Neural crest cell (in vitro differentiated cells): ENCODE data around the gene IGFN1. TPM values are rescaled to one million over a fixed set of nuclear protein-coding genes. Genes with fewer than 3 reads are reported as not detected.

Source experiments
- DNase-seq: peaks from one replicate; pipeline ENCODE4 v3.0.0; 2021; ENCODE audit warnings: low read depth, mixed read lengths, low spot score
- H3K27ac Mint-ChIP-seq: one replicate; pipeline ENCODE4 v1.8.0; 2021; ENCODE audit warnings: mild to moderate bottlenecking, mixed read lengths; ENCODE audit not compliant: unreplicated experiment
- H3K27me3 Mint-ChIP-seq: 2 replicates; pipeline ENCODE4 v1.8.0; 2021; ENCODE audit warnings: low read depth, mild to moderate bottlenecking, mixed read lengths
- H3K36me3 Mint-ChIP-seq: 2 replicates; pipeline ENCODE4 v1.8.0; 2021; ENCODE audit warnings: low read depth, mild to moderate bottlenecking, mixed read lengths
- H3K4me1 Mint-ChIP-seq: 2 replicates; pipeline ENCODE4 v1.8.0; 2021; ENCODE audit warnings: mixed read lengths
- H3K4me3 Mint-ChIP-seq: one replicate; pipeline ENCODE4 v1.8.0; 2021; ENCODE audit warnings: mild to moderate bottlenecking, mixed read lengths
- H3K9me3 Mint-ChIP-seq: 2 replicates; pipeline ENCODE4 v1.8.0; 2021; ENCODE audit warnings: mixed read lengths
- total RNA-seq: library from RNA; stranded (reverse); gene quantifications from 2 replicates; pipeline ENCODE4 v1.2.1, GENCODE V29; 2021
- TF ChIP-seq, protein P1 (sequence below): fragments of 200-600 bp; sonication (generic); conservative IDR thresholded peaks from 2 replicates; pipeline ENCODE4 v1.5.0; 2021; ENCODE audit warnings: antibody characterized with exemption, mild to moderate bottlenecking

Gene IGFN1
- total RNA-seq, 1 donor from 2014 or later = not detected

DNA sequence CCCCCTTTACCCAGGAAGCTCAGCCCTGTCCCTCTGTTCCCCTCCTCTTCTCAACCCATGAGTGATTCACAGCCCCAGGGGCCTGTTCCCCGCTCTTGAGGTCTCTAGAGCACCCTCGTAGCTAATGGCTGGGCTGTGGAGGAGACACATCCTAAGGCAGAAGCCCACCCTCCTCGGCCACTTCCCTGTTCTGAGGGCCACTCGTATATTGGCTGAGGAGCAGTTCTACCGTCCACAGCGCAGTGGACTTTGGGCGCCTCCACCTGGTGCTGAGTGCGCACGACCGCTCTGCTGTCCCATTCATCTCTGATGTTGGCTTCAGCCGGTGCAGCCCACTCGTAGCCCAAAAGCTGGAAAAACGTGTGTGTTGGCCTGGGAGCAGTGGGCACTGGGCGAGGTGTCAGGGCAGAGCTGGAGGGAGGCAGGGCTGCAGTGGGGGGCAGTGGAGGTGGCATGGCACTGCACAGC, 68.2 kb downstream of the IGFN1 start:
- Mint-ChIP-seq H3K27ac (no peak overlapping the region), H3K9me3 (no peaks in the 10 kb centered on the region), H3K36me3 (no peaks in the 10 kb centered on the region), H3K27me3 (peaks cover 27% of the 10 kb centered on the region), H3K4me3 (no peak overlapping the region), H3K4me1 (peaks cover 4% of the 10 kb centered on the region)
- TF ChIP-seq, protein P1, sequence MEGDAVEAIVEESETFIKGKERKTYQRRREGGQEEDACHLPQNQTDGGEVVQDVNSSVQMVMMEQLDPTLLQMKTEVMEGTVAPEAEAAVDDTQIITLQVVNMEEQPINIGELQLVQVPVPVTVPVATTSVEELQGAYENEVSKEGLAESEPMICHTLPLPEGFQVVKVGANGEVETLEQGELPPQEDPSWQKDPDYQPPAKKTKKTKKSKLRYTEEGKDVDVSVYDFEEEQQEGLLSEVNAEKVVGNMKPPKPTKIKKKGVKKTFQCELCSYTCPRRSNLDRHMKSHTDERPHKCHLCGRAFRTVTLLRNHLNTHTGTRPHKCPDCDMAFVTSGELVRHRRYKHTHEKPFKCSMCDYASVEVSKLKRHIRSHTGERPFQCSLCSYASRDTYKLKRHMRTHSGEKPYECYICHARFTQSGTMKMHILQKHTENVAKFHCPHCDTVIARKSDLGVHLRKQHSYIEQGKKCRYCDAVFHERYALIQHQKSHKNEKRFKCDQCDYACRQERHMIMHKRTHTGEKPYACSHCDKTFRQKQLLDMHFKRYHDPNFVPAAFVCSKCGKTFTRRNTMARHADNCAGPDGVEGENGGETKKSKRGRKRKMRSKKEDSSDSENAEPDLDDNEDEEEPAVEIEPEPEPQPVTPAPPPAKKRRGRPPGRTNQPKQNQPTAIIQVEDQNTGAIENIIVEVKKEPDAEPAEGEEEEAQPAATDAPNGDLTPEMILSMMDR = no peak
- DNase-seq = no peak

- Mint-ChIP-seq H3K4me3 (no peak overlapping the region), H3K4me1 (peaks cover 4% of the 10 kb centered on the region), H3K27me3 (peaks cover 33% of the 10 kb centered on the region), H3K36me3 (no peaks in the 10 kb centered on the region), H3K27ac (no peak overlapping the region), H3K9me3 (no peaks in the 10 kb centered on the region)
- DNase-seq = no peak
- TF ChIP-seq, protein P1 = no peak
Measured at GRCh38 chr1:201259476-201260235, 69.0 kb downstream of the IGFN1 start.

DNA sequence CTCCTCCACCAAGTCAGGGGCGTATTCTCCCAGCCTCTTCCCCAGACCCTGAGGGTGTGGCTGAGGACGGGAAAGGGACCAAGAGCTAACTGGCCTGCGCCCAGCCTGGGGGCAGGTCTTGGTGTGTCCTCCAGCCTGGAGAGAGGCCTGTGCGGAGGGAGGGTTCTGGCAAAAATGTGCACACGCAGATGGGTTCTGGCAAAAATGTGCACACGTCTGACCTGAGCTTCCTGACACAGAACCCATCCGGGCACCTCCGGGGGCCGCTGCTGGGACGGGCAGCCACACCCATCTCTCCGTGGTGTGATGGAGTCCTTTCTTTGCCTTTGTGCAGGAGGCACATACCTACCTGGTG, 69.6 kb downstream of the IGFN1 start:
- Mint-ChIP-seq H3K9me3 (no peaks in the 10 kb centered on the region), H3K4me1 (peaks cover 4% of the 10 kb centered on the region), H3K4me3 (no peak overlapping the region), H3K36me3 (no peaks in the 10 kb centered on the region), H3K27ac (no peak overlapping the region), H3K27me3 (peaks cover 33% of the 10 kb centered on the region)
- DNase-seq = no peak
- TF ChIP-seq, protein P1 = no peak

DNA sequence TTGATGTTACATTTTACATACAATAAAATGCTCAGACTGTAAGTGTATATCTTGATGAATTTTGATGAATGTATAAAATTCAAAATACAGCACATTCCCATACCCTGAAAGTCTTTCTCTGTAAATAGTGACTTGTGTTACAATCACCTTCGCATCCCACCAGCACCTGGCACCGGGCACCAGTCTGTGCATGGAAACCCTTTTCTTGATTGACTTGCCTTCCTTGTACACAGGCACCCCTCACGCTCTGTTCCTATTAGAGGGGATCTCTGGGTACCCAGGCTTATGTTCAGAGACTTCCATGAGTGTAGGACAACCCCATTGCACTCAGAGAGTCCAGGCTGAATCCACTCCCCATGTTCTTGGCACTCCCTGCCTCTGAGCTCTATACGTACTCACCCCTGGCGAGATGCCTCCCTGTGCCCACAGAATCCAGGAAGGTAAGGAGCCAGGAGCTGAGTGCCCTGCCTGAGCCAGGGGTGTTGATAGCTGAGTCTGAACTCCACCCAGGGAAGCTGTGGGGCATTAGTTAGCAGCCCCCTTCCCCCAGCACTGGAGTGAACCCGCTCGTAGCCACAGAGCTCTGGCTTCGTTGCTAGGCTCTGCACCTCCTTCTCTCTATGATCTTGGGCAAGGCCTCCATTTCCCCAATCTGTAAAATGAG, 70.2 kb downstream of the IGFN1 start:
- H3K27me3 Mint-ChIP-seq = peaks cover 34% of the 10 kb centered on the region
- H3K9me3 Mint-ChIP-seq = no peaks in the 10 kb centered on the region
- peaks cover 4% of the 10 kb centered on the region for H3K4me1 Mint-ChIP-seq
- no peak overlapping the region for H3K4me3 Mint-ChIP-seq
- no peaks in the 10 kb centered on the region for H3K36me3 Mint-ChIP-seq
- TF ChIP-seq, protein P1 = no peak
- no peak for DNase-seq
- no peak overlapping the region for H3K27ac Mint-ChIP-seq

- H3K36me3 Mint-ChIP-seq = no peaks in the 10 kb centered on the region
- no peaks in the 10 kb centered on the region for H3K9me3 Mint-ChIP-seq
- H3K27ac Mint-ChIP-seq = no peak overlapping the region
- H3K4me3 Mint-ChIP-seq = no peak overlapping the region
- peaks cover 43% of the 10 kb centered on the region for H3K27me3 Mint-ChIP-seq
- TF ChIP-seq, protein P1 = no peak
- DNase-seq = no peak
- H3K4me1 Mint-ChIP-seq = peaks cover 4% of the 10 kb centered on the region
Measured at GRCh38 chr1:201261771-201262547, 71.3 kb downstream of the IGFN1 start.
